Germinal center (tissue), 1 donor: ENCODE results near the gene RAE1.

Source experiments
- DNase-seq: peaks from one replicate; pipeline ENCODE4 v3.0.0; 2012; ENCODE audit warnings: mixed read lengths, low spot score

The RAE1 gene

GRCh38 chr20:57400821-57401564 lies 49.9 kb downstream of the RAE1 start:
- DNase-seq, result peak; percentile 95

GRCh38 chr20:57401565-57401918 lies 50.5 kb downstream of the RAE1 start:
- no peak for DNase-seq

GRCh38 chr20:57402206-57403125 lies 51.4 kb downstream of the RAE1 start:
- no peak for DNase-seq

GRCh38 chr20:57403216-57403615 lies 52.2 kb downstream of the RAE1 start:
- DNase-seq, result no peak

GRCh38 chr20:57404006-57404405 lies 53.0 kb downstream of the RAE1 start:
- DNase-seq, result no peak

GRCh38 chr20:57404419-57405072 lies 53.5 kb downstream of the RAE1 start:
- no peak for DNase-seq

- DNase-seq, result no peak
Measured at GRCh38 chr20:57405236-57406016, 54.4 kb downstream of the RAE1 start.

GRCh38 chr20:57407541-57407956 lies 56.5 kb downstream of the RAE1 start:
- no peak for DNase-seq

GRCh38 chr20:57408131-57408530 lies 57.1 kb downstream of the RAE1 start:
- DNase-seq, result no peak

- DNase-seq, result no peak
Measured at GRCh38 chr20:57408536-57409233, 57.6 kb downstream of the RAE1 start.

- DNase-seq, result no peak
Measured at GRCh38 chr20:57409316-57409671, 58.2 kb downstream of the RAE1 start.

GRCh38 chr20:57409672-57410397 lies 58.8 kb downstream of the RAE1 start:
- DNase-seq, result no peak

- DNase-seq, result no peak
Measured at GRCh38 chr20:57410398-57410920, 59.4 kb downstream of the RAE1 start.

- no peak for DNase-seq
Measured at GRCh38 chr20:57410924-57411323, 59.9 kb downstream of the RAE1 start.

- no peak for DNase-seq
Measured at GRCh38 chr20:57411406-57412283, 60.6 kb downstream of the RAE1 start.

- DNase-seq, result no peak
Measured at GRCh38 chr20:57412347-57413029, 61.4 kb downstream of the RAE1 start.

GRCh38 chr20:57413986-57414385 lies 62.9 kb downstream of the RAE1 start:
- DNase-seq, result no peak

- no peak for DNase-seq
Measured at GRCh38 chr20:57414867-57415592, 64.0 kb downstream of the RAE1 start.
